Measurements from ENCODE around the gene NSA2.

Gene NSA2

DNA sequence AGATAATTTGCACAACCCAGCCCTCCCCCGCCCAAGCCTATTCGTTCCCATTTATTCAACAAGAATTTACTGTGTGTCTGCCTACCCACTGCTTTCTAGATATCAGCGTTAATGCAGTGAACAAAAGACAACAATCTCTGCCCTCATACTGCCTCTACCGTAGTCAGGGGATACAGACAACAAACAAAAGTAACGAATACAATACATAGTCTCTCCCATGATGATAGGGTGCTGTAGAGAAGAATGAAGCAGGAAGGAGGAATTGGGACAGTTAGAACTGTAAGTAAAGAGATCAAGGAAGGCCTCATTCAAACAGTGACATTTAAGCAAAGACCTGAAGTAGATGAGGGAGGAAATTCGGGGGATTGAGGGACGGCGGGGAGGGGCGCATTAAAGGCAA, 1.8 kb upstream of the NSA2 start:
- Histone ChIP-seq H3K79me2 (ENCODE audit: control insufficient read depth, low read length) (peaks cover 61% of the 10 kb centered on the region), H3K27me3 (ENCODE audit: control insufficient read depth, low read length) (no peaks in the 10 kb centered on the region), H3K27ac (ENCODE audit: low read depth, low read length) (no peak overlapping the region), H3F3A (ENCODE audit: control insufficient read depth, insufficient read depth) (no peaks in the 10 kb centered on the region), H3K4me2 (ENCODE audit: low read length) (peak overlapping the region; percentile 58), H3K36me3 (ENCODE audit: control insufficient read depth, low read length) (peaks cover 76% of the 10 kb centered on the region), H3K4me3 (ENCODE audit: low read length) (peak overlapping the region; percentile 98), H3K9me2 (replicated peaks; ENCODE audit: control insufficient read depth, low read length) (no peaks in the 10 kb centered on the region), H4K20me1 (ENCODE audit: control insufficient read depth, insufficient read depth, low read depth, low read length) (peaks cover 11% of the 10 kb centered on the region), H3K4me1 (ENCODE audit: control insufficient read depth, low read length) (peaks cover 26% of the 10 kb centered on the region), H3K9me3 (ENCODE audit: control insufficient read depth, insufficient read depth, low read length) (no peaks in the 10 kb centered on the region)
- TF ChIP-seq, protein P1, sequence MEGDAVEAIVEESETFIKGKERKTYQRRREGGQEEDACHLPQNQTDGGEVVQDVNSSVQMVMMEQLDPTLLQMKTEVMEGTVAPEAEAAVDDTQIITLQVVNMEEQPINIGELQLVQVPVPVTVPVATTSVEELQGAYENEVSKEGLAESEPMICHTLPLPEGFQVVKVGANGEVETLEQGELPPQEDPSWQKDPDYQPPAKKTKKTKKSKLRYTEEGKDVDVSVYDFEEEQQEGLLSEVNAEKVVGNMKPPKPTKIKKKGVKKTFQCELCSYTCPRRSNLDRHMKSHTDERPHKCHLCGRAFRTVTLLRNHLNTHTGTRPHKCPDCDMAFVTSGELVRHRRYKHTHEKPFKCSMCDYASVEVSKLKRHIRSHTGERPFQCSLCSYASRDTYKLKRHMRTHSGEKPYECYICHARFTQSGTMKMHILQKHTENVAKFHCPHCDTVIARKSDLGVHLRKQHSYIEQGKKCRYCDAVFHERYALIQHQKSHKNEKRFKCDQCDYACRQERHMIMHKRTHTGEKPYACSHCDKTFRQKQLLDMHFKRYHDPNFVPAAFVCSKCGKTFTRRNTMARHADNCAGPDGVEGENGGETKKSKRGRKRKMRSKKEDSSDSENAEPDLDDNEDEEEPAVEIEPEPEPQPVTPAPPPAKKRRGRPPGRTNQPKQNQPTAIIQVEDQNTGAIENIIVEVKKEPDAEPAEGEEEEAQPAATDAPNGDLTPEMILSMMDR (IDR thresholded peaks at IDR 0.05; ENCODE audit: low read depth, low read length, poor library complexity, severe bottlenecking) = no peak
- no peak for TF ChIP-seq EZH2phosphoT487 (IDR thresholded peaks at IDR 0.05; ENCODE audit: borderline replicate concordance, low read length)

DNA sequence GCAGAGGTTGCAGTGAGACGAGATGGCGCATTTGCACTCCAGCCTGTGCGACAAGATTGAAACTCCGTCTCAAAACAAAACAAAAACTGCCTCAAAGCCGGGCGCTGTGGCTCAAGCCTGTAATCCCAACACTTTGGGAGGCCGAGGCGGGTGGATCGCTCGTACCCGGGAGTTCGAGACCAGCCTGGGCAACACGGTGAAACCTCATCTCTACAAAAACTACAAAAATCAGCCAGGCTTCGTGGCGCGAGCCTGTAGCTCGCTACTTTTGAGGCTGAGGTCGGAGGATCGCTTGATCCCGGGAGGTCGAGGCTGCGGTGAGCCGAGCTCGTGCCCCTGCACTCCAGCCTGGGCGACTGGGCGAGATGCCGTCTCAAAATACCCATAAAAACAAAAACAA, 1.1 kb upstream of the NSA2 start:
- Histone ChIP-seq H3K4me3 (ENCODE audit: low read length) (peak overlapping the region; percentile 98), H3K27ac (ENCODE audit: low read depth, low read length) (no peak overlapping the region), H3K9me3 (ENCODE audit: control insufficient read depth, insufficient read depth, low read length) (no peaks in the 10 kb centered on the region), H3K36me3 (ENCODE audit: control insufficient read depth, low read length) (peaks cover 76% of the 10 kb centered on the region), H4K20me1 (ENCODE audit: control insufficient read depth, insufficient read depth, low read depth, low read length) (peaks cover 11% of the 10 kb centered on the region), H3K4me1 (ENCODE audit: control insufficient read depth, low read length) (peaks cover 26% of the 10 kb centered on the region), H3K4me2 (ENCODE audit: low read length) (peak overlapping the region; percentile 58), H3K79me2 (ENCODE audit: control insufficient read depth, low read length) (peaks cover 61% of the 10 kb centered on the region), H3K27me3 (ENCODE audit: control insufficient read depth, low read length) (no peaks in the 10 kb centered on the region), H3F3A (ENCODE audit: control insufficient read depth, insufficient read depth) (no peaks in the 10 kb centered on the region), H3K9me2 (replicated peaks; ENCODE audit: control insufficient read depth, low read length) (no peaks in the 10 kb centered on the region)
- TF ChIP-seq, protein P1 (IDR thresholded peaks at IDR 0.05; ENCODE audit: low read depth, low read length, poor library complexity, severe bottlenecking) = no peak
- no peak for TF ChIP-seq EZH2phosphoT487 (IDR thresholded peaks at IDR 0.05; ENCODE audit: borderline replicate concordance, low read length)

DNA sequence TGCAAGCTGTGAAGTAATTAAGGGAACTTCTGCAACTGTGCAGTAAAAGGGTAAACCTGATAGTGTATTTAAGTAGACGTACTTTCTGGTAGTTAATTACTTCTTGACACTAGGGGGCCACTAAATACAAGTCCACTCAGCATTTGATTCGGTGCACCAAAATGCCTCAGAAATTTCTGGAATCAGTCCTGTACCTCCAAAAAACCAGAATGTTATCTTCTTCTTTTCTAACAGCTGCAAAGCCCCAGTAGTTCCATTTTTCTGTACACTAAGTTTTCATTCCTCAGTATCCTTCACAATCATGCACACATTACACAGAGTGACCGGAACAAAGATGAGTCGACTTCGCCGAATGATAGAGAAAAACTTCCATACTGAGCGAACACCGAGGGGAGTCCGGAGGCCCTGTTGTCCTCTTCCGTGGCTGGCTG, 616 bp upstream of the NSA2 start:
- Histone ChIP-seq H3K27ac (ENCODE audit: low read depth, low read length) (peak overlapping the region; percentile 53), H4K20me1 (ENCODE audit: control insufficient read depth, insufficient read depth, low read depth, low read length) (peaks cover 11% of the 10 kb centered on the region), H3K4me3 (ENCODE audit: low read length) (peak overlapping the region; percentile 98), H3K79me2 (ENCODE audit: control insufficient read depth, low read length) (peaks cover 61% of the 10 kb centered on the region), H3K27me3 (ENCODE audit: control insufficient read depth, low read length) (no peaks in the 10 kb centered on the region), H3K4me1 (ENCODE audit: control insufficient read depth, low read length) (peaks cover 26% of the 10 kb centered on the region), H3K36me3 (ENCODE audit: control insufficient read depth, low read length) (peaks cover 74% of the 10 kb centered on the region), H3K9me3 (ENCODE audit: control insufficient read depth, insufficient read depth, low read length) (no peaks in the 10 kb centered on the region), H3K9me2 (replicated peaks; ENCODE audit: control insufficient read depth, low read length) (no peaks in the 10 kb centered on the region), H3K4me2 (ENCODE audit: low read length) (peak overlapping the region; percentile 58), H3F3A (ENCODE audit: control insufficient read depth, insufficient read depth) (no peaks in the 10 kb centered on the region)
- TF ChIP-seq, protein P1 (IDR thresholded peaks at IDR 0.05; ENCODE audit: low read depth, low read length, poor library complexity, severe bottlenecking) = peak; percentile 65
- no peak for TF ChIP-seq EZH2phosphoT487 (IDR thresholded peaks at IDR 0.05; ENCODE audit: borderline replicate concordance, low read length)

Data from DOHH2 (cell line).